ENCODE data around the gene SH3GLB2.
"Not testable (repeated sequence)": the region's sequence is repeated elsewhere in the genome, so short reads cannot be mapped to it uniquely, and the experiment has no call there.

SH3GLB2 gene

GRCh38 chr9:128987805-128988204 lies 40.3 kb downstream of the SH3GLB2 start:
- no peak for DNase-seq

- no peak for DNase-seq
These were observed 41.5 kb downstream of the SH3GLB2 start for GRCh38 chr9:128986671-128987070.

DNA sequence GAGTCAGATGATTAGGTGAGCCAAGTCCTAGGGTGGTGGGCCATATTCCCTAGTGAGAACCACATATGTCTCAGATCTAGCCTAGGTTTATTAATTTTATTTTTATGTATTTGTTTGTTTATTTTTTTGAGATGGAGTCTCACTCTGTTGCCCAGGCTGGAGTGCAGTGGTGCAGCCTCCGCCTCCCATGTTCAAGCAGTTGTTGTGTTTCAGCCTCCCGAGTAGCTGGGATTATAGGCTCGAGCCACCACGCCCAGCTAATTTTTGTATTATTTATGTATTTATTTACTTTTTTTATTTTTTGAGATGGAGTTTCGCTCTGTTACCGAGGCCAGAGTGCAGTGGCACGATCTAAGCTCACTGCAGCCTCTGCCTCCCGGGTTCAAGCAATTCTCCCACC lies 44.6 kb downstream of the SH3GLB2 start:
- DNase-seq: no peak

DNA sequence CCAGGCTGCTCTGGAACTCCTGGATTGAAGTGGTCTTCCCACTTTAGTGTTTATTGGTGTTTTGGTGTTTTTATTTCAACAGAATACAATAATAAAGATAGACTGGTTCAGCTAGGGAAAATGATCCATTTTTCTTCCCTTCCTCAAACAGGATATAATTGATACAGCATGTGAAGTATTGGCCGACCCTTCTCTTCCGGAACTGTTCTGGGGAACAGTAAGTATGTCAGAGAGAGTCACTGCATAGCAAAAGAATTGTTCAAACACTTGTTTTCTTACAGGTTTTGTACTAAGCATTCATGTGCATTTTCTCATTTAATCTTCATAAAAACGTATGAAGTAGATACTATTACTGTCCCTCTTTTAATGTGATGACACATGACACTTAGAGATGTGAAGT lies 49.0 kb downstream of the SH3GLB2 start:
- DNase-seq: no peak

GRCh38 chr9:128972956-128973355 lies 55.2 kb downstream of the SH3GLB2 start:
- no peak for DNase-seq

GRCh38 chr9:128969491-128969890 lies 58.6 kb downstream of the SH3GLB2 start:
- no peak for DNase-seq

DNA sequence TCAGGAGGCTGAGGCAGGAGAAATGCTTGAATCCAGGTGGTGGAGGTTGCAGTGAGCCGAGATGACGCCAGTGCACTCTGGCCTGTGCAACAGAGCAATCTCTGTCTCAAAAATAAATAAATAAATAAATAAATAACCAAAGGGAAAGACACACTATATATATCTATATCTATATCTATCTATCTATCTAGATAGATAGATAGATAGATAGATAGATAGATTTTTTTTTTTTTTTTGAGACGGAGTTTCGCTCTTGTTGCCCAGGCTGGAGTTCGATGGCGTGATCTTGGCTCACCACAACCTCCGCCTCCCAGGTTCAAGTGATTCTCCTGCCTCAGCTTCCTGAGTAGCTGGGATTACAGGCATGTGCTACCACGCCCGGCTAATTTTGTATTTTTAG lies 66.7 kb downstream of the SH3GLB2 start:
- not testable (repeated sequence) for DNase-seq
